Ishikawa (cell line): ENCODE data around the gene OGFR.

Source experiments
- CEBPB ChIP-seq: IDR thresholded peaks from 2 replicates; pipeline ENCODE4 v1.6.1; 2012
- CREB1 ChIP-seq: IDR thresholded peaks from 2 replicates; pipeline ENCODE4 v1.6.1; 2012; ENCODE audit warnings: low read depth
- EGR1 ChIP-seq: IDR thresholded peaks from 2 replicates; pipeline ENCODE4 v1.6.1; 2012
- EP300 ChIP-seq: IDR thresholded peaks from 2 replicates; pipeline ENCODE4 v1.6.1; 2012; ENCODE audit warnings: borderline replicate concordance
- FOXM1 ChIP-seq: IDR thresholded peaks from 2 replicates; pipeline ENCODE4 v1.6.1; 2012; ENCODE audit warnings: low read depth, borderline replicate concordance
- MAX ChIP-seq: IDR thresholded peaks from 2 replicates; pipeline ENCODE4 v1.6.1; 2012
- NFIC ChIP-seq: IDR thresholded peaks from 2 replicates; pipeline ENCODE4 v1.6.1; 2012
- RAD21 ChIP-seq: IDR thresholded peaks from 2 replicates; pipeline ENCODE4 v1.6.1; 2012; ENCODE audit warnings: low read depth
- REST ChIP-seq: IDR thresholded peaks from 2 replicates; pipeline ENCODE4 v1.6.1; 2012; ENCODE audit warnings: low read depth, mild to moderate bottlenecking
- TAF1 ChIP-seq: IDR thresholded peaks from 2 replicates; pipeline ENCODE4 v1.6.1; 2012; ENCODE audit warnings: low read depth, mild to moderate bottlenecking
- TCF12 ChIP-seq: IDR thresholded peaks from 2 replicates; pipeline ENCODE4 v1.6.1; 2012; ENCODE audit warnings: low read depth
- TEAD4 ChIP-seq: IDR thresholded peaks from 2 replicates; pipeline ENCODE4 v1.6.1; 2012
- USF1 ChIP-seq: IDR thresholded peaks from 2 replicates; pipeline ENCODE4 v1.6.1; 2012
- YY1 ChIP-seq: IDR thresholded peaks from 2 replicates; pipeline ENCODE4 v1.6.1; 2012; ENCODE audit warnings: low read depth
- ZBTB7A ChIP-seq: IDR thresholded peaks from 2 replicates; pipeline ENCODE4 v1.6.1; 2012; ENCODE audit warnings: low read depth

Gene OGFR

GRCh38 chr20:62782149-62782892, 22.3 kb upstream of the OGFR start:
- no peak for TF ChIP-seq USF1
- TF ChIP-seq FOXM1: no peak
- TF ChIP-seq RAD21: peak; percentile 39; the same call in 1 of the 2 replicates
- TF ChIP-seq TCF12: peak; percentile 29; the same call in 1 of the 2 replicates

GRCh38 chr20:62782893-62783278, 21.7 kb upstream of the OGFR start:
- TF ChIP-seq CREB1 (no peak), TAF1 (no peak), EGR1 (no peak), RAD21 (no peak), YY1 (no peak), NFIC (no peak), ZBTB7A (no peak), CEBPB (no peak), USF1 (no peak), REST (no peak), MAX (no peak), TCF12 (no peak), EP300 (no peak), TEAD4 (no peak), FOXM1 (no peak)

GRCh38 chr20:62784497-62784896, 20.1 kb upstream of the OGFR start:
- TF ChIP-seq YY1 (no peak), TCF12 (no peak), CEBPB (no peak), MAX (no peak), TAF1 (no peak), NFIC (no peak), ZBTB7A (no peak), USF1 (no peak), FOXM1 (no peak), EGR1 (no peak), CREB1 (no peak), EP300 (no peak), TEAD4 (no peak)

GRCh38 chr20:62785393-62785792, 19.2 kb upstream of the OGFR start:
- TF ChIP-seq REST: no peak
- TF ChIP-seq RAD21: no peak
- no peak for TF ChIP-seq EGR1
- no peak for TF ChIP-seq EP300
- no peak for TF ChIP-seq CREB1
- TF ChIP-seq FOXM1: no peak
- no peak for TF ChIP-seq YY1
- TF ChIP-seq ZBTB7A: no peak
- no peak for TF ChIP-seq NFIC
- TF ChIP-seq TEAD4: no peak
- no peak for TF ChIP-seq TAF1
- no peak for TF ChIP-seq USF1
- TF ChIP-seq CEBPB: no peak
- no peak for TF ChIP-seq MAX
- no peak for TF ChIP-seq TCF12
